ENCODE measurements around the gene CFAP46. TPM values are rescaled to one million over a fixed set of nuclear protein-coding genes. Genes with fewer than 3 reads are reported as not detected.

CFAP46 gene
- total and polyA plus RNA-seq, 2 donors from 2014 or later = 3.8 to 8.3 TPM

DNA sequence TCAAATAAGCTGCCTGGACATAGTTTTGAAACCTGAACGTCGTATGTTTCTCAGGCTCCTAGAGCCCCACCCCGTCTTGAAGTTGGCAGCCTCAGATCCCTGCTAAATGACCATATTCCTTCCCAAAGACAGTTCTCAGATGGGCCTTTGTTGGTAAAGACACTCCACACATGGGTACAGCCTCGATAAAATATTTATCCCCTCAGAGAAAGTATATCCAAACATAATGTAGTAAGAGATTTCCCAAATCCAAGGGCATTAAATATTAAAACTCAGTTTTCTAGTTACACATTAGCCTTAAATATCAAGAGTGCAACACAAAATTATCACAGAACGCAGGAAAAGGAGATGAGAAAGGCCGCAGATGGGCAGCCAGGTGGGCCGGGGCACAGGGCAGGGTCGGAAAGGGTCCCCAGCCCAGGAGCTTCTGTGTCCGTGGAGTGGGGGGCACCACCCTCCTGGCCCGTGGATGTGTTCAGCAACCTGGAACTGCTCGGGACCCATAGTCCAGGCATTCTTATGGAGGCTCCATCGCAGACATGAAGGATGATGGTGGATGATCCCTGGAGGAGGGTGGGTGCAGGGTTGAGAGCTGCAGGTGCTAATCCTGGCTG lies 1.5 kb upstream of the CFAP46 start:
- H3K36me3 ChIP-seq (ENCODE audit: control insufficient read depth in 2 of 3, insufficient read depth in 3 of 3, low read length in 3 of 3) = no peaks in the 10 kb centered on the region
- DNase-seq (no peak), FAIRE-seq (no peak)
- H3K27me3 ChIP-seq (ENCODE audit: control insufficient read depth, insufficient read depth, low read length) = no peaks in the 10 kb centered on the region
- H3K27ac ChIP-seq (ENCODE audit: low read depth in 2 of 2, low read length in 2 of 2) = no peak overlapping the region
- H3K4me3 ChIP-seq (ENCODE audit: low read length in 3 of 3) = no peak overlapping the region
- TF ChIP-seq, protein P1, sequence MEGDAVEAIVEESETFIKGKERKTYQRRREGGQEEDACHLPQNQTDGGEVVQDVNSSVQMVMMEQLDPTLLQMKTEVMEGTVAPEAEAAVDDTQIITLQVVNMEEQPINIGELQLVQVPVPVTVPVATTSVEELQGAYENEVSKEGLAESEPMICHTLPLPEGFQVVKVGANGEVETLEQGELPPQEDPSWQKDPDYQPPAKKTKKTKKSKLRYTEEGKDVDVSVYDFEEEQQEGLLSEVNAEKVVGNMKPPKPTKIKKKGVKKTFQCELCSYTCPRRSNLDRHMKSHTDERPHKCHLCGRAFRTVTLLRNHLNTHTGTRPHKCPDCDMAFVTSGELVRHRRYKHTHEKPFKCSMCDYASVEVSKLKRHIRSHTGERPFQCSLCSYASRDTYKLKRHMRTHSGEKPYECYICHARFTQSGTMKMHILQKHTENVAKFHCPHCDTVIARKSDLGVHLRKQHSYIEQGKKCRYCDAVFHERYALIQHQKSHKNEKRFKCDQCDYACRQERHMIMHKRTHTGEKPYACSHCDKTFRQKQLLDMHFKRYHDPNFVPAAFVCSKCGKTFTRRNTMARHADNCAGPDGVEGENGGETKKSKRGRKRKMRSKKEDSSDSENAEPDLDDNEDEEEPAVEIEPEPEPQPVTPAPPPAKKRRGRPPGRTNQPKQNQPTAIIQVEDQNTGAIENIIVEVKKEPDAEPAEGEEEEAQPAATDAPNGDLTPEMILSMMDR (IDR thresholded peaks at IDR 0.05; ENCODE audit: borderline replicate concordance, extremely low read depth, insufficient read depth) = no peak
- H3K4me1 ChIP-seq (ENCODE audit: control insufficient read depth in 2 of 3, insufficient read depth in 2 of 3, low read depth in 1 of 3, low read length in 3 of 3) = peaks cover 0 to 3% (median 0%) of the 10 kb centered on the region in 3 donors
- no peak overlapping the region for H3K9ac ChIP-seq (ENCODE audit: low read length in 3 of 3)
- peaks cover 0 to 1% (median 0%) of the 10 kb centered on the region in 3 donors for H3K9me3 ChIP-seq (ENCODE audit: control insufficient read depth in 2 of 3, insufficient read depth in 1 of 3, low read length in 3 of 3)
- intact Hi-C loops (cut with DNase I) = no loop called here

DNA sequence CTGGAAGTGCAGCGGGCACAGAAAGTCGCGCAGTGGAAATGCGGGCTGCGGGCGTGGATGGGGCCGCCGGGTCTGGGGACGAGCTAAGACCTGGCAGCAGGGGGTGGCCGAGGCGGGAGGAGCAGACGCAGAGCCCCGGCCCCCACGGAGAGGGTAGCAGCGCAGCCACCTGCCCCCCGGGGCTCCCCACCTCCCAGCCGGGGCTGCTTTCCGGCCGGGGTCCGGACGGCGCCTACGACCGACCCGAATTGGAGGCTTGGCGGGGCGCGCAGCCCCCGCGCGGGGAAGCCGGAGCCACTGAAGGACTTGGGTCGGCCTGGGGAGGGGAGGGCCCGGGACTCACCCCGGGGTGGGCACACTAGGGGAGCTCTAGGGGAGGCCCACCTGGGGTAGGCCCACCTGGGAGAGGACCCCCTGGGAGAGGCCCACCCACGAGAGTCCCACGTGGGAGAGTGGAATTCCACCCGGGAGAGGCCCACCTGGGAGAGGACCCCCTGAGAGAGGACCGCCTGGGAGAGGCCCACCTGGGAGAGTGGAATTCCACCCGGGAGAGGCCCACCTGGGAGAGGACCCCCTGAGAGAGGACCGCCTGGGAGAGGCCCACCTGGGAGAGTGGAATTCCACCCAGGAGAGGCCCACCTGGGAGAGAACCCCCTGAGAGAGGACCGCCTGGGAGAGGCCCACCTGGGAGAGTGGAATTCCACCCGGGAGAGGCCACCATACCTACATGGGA lies 854 bp upstream of the CFAP46 start:
- H3K4me3 ChIP-seq (ENCODE audit: low read length in 3 of 3) = peak overlapping the region in 2 of 3 donors; percentile 56 to 66
- FAIRE-seq (no peak), DNase-seq (peak in 1 of 5 donors; percentile 75)
- TF ChIP-seq, protein P1 (IDR thresholded peaks at IDR 0.05; ENCODE audit: borderline replicate concordance, extremely low read depth, insufficient read depth) = no peak
- peaks cover 0 to 1% (median 0%) of the 10 kb centered on the region in 3 donors for H3K9me3 ChIP-seq (ENCODE audit: control insufficient read depth in 2 of 3, insufficient read depth in 1 of 3, low read length in 3 of 3)
- H3K27ac ChIP-seq (ENCODE audit: low read depth in 2 of 2, low read length in 2 of 2) = no peak overlapping the region
- peaks cover 0 to 3% (median 0%) of the 10 kb centered on the region in 3 donors for H3K4me1 ChIP-seq (ENCODE audit: control insufficient read depth in 2 of 3, insufficient read depth in 2 of 3, low read depth in 1 of 3, low read length in 3 of 3)
- H3K9ac ChIP-seq (ENCODE audit: low read length in 3 of 3) = peak overlapping the region in 1 of 3 donors; percentile 40
- intact Hi-C loops (cut with DNase I) = no loop called here
- H3K27me3 ChIP-seq (ENCODE audit: control insufficient read depth, insufficient read depth, low read length) = no peaks in the 10 kb centered on the region
- H3K36me3 ChIP-seq (ENCODE audit: control insufficient read depth in 2 of 3, insufficient read depth in 3 of 3, low read length in 3 of 3) = no peaks in the 10 kb centered on the region

DNA sequence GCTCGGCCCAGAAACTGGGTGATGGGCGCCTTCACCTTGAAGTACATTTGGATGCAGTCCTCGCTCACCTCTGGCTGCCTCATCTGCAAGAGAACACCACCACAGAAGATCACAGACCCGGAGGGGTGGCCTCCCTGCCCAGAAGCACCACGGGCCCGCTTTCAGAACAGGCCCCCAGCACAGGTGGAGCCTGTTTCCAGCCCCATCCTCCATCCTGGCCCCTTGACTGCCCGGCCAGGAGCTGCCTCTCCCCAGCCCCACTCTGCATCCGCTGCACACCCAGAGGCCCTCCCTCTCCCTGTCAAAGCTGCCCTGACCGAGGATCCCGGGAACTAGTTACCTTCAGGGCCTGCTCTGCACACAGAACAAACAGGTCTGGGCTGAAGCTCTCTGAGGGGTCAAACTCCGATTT lies 724 bp downstream of the CFAP46 start:
- peak overlapping the region; percentile 37 to 66 (median 56) for H3K4me3 ChIP-seq (ENCODE audit: low read length in 3 of 3)
- no peak overlapping the region for H3K27ac ChIP-seq (ENCODE audit: low read depth in 2 of 2, low read length in 2 of 2)
- H3K27me3 ChIP-seq (ENCODE audit: control insufficient read depth, insufficient read depth, low read length) = no peaks in the 10 kb centered on the region
- FAIRE-seq (no peak), DNase-seq (peak in 1 of 5 donors; percentile 54)
- H3K4me1 ChIP-seq (ENCODE audit: control insufficient read depth in 2 of 3, insufficient read depth in 2 of 3, low read depth in 1 of 3, low read length in 3 of 3) = peaks cover 0 to 3% (median 0%) of the 10 kb centered on the region in 3 donors
- TF ChIP-seq, protein P1 (IDR thresholded peaks at IDR 0.05; ENCODE audit: borderline replicate concordance, extremely low read depth, insufficient read depth) = no peak
- no peak overlapping the region for H3K9ac ChIP-seq (ENCODE audit: low read length in 3 of 3)
- intact Hi-C loops (cut with DNase I) = no loop called here
- H3K9me3 ChIP-seq (ENCODE audit: control insufficient read depth in 2 of 3, insufficient read depth in 1 of 3, low read length in 3 of 3) = no peaks in the 10 kb centered on the region
- H3K36me3 ChIP-seq (ENCODE audit: control insufficient read depth in 2 of 3, insufficient read depth in 3 of 3, low read length in 3 of 3) = no peaks in the 10 kb centered on the region
